GM12873 (cell line): ENCODE results near the gene PRELID1.

ENCODE experiments used
- TF ChIP-seq, protein P1 (sequence below): IDR thresholded peaks from 2 replicates; pipeline ENCODE4 v1.5.1; 2012; ENCODE audit warnings: low read depth, mild to moderate bottlenecking, moderate library complexity, low read length, control low read depth; ENCODE audit not compliant: insufficient read depth; ENCODE audit errors: missing control alignments

PRELID1 gene

DNA sequence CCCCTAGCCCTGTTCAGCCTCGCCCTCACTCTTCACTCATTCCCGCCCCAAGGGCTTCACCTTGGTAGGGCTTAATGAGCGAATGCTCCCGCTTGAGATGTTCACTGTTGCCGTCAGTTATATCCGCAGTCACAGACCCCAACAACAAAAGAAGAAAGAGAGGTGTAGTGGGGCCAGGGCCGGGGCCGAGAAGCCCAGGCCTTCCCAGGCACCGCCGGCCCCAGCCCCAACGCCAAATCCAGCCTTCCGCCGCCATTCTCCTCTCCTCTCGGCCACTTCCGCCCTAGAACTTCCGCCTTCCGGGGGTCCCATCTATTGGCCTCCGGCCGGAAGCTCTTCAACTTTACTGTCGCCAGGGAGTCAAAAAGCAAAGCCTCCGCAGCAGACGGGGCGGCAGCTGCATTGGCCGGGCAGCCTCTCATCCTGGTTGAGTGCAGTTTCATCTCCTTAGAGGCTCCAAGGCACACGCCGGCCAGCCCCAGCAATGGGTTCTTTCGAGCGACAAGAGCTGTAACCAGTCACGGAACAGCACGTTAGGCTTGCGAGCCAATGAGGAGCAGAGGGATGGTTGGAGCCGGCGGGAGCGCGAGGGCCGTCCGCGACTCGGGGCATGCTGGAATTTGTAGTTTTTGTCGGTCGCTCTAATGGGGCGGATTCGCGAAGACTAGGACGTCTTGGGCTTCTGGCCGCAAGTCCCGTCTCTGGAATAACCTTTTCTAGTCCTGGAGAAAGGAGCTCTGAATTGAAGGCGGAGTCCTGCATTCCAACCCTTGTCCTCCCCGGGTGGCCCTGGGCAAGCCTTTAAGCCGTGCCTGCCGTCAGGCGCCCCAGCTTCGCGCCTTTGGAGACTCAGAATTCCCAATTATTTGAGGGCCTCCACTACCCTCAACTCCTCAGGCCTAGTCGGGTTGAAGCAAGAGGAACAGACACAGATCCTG is 48.1 kb downstream of the PRELID1 start, which contains the start of gene LMAN2:
Gene LMAN2 (minus strand): TSS at position 277 of the 938 bp plus-strand sequence. CDS start 21 bp downstream, at position 256.
- TF ChIP-seq, protein P1, sequence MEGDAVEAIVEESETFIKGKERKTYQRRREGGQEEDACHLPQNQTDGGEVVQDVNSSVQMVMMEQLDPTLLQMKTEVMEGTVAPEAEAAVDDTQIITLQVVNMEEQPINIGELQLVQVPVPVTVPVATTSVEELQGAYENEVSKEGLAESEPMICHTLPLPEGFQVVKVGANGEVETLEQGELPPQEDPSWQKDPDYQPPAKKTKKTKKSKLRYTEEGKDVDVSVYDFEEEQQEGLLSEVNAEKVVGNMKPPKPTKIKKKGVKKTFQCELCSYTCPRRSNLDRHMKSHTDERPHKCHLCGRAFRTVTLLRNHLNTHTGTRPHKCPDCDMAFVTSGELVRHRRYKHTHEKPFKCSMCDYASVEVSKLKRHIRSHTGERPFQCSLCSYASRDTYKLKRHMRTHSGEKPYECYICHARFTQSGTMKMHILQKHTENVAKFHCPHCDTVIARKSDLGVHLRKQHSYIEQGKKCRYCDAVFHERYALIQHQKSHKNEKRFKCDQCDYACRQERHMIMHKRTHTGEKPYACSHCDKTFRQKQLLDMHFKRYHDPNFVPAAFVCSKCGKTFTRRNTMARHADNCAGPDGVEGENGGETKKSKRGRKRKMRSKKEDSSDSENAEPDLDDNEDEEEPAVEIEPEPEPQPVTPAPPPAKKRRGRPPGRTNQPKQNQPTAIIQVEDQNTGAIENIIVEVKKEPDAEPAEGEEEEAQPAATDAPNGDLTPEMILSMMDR: no peak

DNA sequence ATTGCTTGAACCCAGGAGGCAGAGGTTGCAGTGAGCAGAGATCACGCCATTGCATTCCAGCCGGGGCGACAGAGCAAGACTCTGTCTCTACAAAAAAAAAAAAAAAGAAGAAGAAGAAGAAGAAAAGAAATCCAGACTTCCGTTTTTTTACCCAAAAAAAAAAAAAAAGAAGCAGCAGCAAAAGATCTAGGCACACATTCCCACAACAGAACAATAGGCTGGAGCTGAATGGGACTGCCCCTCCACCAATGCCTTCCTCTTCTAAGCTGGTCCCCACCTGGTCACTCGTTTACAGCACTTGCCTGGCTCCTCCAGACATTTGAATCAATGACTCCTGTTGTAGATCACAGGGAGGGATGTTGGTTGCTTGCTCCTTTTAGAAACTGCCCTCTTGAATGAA is 49.5 kb downstream of the PRELID1 start:
- TF ChIP-seq, protein P1: no peak

DNA sequence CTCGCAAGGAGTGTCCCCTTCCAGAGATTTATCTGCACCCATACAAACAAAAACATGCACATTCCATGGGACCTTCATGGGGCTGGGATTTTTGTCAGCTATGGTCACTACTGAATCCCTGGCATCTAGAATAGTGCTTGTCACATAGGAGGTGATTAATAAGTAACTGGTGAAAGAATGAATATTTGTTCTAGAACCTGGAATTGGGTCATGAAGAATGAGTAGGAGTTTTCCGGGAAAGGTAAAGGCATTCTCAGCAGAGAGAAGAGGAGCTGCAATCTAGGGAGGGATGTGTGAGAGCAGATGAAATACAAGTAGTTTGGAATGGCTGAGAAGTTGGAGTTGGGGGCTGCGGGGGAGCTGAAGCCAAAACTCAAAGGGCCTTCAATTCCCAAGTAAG is 50.7 kb downstream of the PRELID1 start:
- TF ChIP-seq, protein P1: no peak

DNA sequence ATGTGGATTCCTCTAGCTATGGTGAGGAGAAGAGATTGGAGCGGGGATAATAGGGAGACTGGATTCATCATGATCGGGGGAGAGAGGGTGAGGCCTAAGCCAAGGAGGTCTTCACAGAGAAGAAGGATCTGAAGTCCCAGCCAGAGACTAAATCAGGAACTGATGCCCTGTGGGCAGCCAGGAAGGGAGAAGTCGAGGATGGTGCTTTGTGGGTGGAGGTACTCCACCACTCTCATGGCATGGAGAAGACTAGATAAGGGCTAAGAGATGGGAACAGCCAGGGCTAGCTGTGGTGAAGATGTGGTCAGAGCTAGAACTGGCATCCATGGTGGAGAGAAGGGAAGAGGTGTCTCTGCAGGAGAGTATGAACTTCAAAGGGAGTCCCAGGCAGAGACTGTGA is 51.1 kb downstream of the PRELID1 start:
- TF ChIP-seq, protein P1: no peak

DNA sequence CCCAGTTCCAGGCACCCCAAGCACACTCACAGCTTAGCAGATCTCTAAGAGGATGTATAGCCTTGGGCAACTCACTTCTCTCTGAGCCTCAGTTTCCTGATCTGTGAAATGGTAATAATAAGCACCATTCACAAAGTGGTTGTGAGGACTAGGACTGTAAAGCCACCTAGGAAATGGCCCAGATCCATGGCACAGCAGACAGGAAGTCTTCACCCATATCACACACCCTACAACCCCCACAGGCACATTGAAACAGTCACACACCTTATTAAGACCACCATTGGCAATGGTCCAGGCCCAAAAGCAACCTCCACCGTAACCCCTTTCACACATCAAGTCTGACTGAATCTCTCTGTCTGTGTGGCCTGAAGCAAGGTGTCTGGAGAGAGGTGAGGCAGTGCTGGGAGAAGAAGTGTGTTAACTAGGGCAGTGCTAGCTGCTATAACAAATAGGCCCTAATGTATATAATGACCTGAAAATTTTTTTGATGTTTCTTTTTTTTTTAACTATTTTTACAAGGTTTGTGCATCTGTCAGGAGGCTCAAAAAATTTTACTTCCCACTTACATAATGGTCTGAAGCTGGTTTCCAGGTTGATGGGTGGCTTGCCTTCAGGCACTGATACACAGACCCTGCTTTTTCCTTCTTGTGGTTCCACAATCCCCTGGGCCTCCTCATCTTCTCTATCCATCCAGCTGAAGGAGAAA is 51.7 kb downstream of the PRELID1 start:
- TF ChIP-seq, protein P1: no peak

DNA sequence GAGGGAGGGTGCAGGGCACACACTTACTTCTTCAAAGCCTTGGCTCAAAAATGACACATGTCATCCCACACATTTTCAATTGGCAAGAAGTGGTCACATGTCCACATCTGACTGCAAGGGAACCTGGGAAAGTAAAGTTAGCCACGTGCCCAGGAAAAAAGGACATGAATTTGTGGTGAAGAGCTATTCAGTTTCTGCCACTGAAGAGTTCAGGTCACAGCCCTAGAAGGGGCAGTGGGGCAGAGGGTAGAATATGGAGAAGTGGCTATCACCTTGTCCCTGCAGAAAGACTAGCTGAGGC is 52.2 kb downstream of the PRELID1 start:
- TF ChIP-seq, protein P1: no peak
